GM23338 (cell line): ENCODE measurements around the gene GCNT1.

Source experiments
- CREB1 ChIP-seq: fragments of 250-450 bp; sonication (Bioruptor Pico); IDR thresholded peaks from 2 replicates; pipeline ENCODE4 v1.5.0; 2020; ENCODE audit warnings: low read depth, mild to moderate bottlenecking, moderate library complexity
- EZH2 ChIP-seq: fragments of 200-600 bp; sonication (generic); IDR thresholded peaks from one replicate; pipeline ENCODE4 v1.8.0; 2017; ENCODE audit warnings: antibody characterized with exemption, mild to moderate bottlenecking, low read depth; ENCODE audit not compliant: unreplicated experiment
- EZH2phosphoT487 ChIP-seq: fragments of 200-600 bp; sonication (generic); IDR thresholded peaks from one replicate; pipeline ENCODE4 v1.8.1; 2018; ENCODE audit warnings: antibody characterized with exemption; ENCODE audit not compliant: unreplicated experiment
- JUNB ChIP-seq: IDR thresholded peaks from one replicate; pipeline ENCODE4 v1.6.1; 2016; ENCODE audit warnings: antibody characterized with exemption; ENCODE audit not compliant: unreplicated experiment
- NANOG ChIP-seq: IDR thresholded peaks from 2 replicates; pipeline ENCODE4 v1.6.1; 2016; ENCODE audit warnings: antibody characterized with exemption, borderline replicate concordance
- POLR2AphosphoS5 ChIP-seq: IDR thresholded peaks from 2 replicates; pipeline ENCODE4 v1.6.1; 2016; ENCODE audit warnings: antibody characterized with exemption, low read depth
- STAT1 ChIP-seq: IDR thresholded peaks from one replicate; pipeline ENCODE4 v1.6.1; 2016; ENCODE audit warnings: antibody characterized with exemption; ENCODE audit not compliant: unreplicated experiment
- ZNF114 ChIP-seq: fragments of 250-450 bp; sonication (Bioruptor Pico); IDR thresholded peaks from 2 replicates; pipeline ENCODE4 v1.5.0; 2020; ENCODE audit warnings: mild to moderate bottlenecking, moderate library complexity
- ZNF331 ChIP-seq: fragments of 250-450 bp; sonication (Bioruptor Pico); IDR thresholded peaks from 2 replicates; pipeline ENCODE4 v1.5.0; 2020; ENCODE audit warnings: low read depth, mild to moderate bottlenecking, moderate library complexity
- TF ChIP-seq, protein P1 (sequence below): IDR thresholded peaks from one replicate; pipeline ENCODE4 v1.6.1; 2018; ENCODE audit warnings: antibody characterized with exemption; ENCODE audit not compliant: unreplicated experiment
- TF ChIP-seq, protein P2 (sequence below), 2 experiments: fragments of 200-600 bp in 1 of 2; sonication (generic) in 1 of 2; conservative IDR thresholded peaks; 2 replicates each; pipeline versions ENCODE4 v1.5.1 to v1.6.1; 2016 to 2017; ENCODE audit warnings: antibody characterized with exemption in 2 of 2, low read depth in 2 of 2, mild to moderate bottlenecking in 2 of 2, moderate library complexity in 1 of 2
- TF ChIP-seq, protein P3 (sequence below): IDR thresholded peaks from 2 replicates; pipeline ENCODE4 v1.6.1; 2016; ENCODE audit warnings: antibody characterized with exemption
- TF ChIP-seq, protein P4 (sequence below): fragments of 250-450 bp; sonication (Bioruptor Pico); IDR thresholded peaks from 2 replicates; pipeline ENCODE4 v1.5.0; 2020; ENCODE audit warnings: mild to moderate bottlenecking, moderate library complexity

DNA sequence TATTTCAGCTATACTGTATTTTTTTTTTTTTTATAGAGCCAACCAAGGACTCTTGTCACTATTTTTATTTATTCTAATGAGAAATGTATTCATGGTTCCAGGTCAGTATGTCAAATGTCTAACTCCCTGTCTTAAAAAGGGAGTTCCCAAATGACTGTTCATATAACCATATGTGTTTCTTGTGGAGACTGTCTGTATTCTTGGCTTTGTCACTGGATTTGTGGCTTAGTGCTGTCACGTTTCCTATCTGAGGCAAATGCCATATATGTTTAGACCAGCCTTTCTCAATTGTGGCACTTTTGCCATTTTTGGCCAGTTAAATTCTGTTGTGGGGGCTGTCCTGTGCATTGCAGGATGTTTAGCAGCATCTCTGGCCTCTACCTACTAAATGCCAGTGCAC, 3.1 kb downstream of the GCNT1 start:
- TF ChIP-seq, protein P1, sequence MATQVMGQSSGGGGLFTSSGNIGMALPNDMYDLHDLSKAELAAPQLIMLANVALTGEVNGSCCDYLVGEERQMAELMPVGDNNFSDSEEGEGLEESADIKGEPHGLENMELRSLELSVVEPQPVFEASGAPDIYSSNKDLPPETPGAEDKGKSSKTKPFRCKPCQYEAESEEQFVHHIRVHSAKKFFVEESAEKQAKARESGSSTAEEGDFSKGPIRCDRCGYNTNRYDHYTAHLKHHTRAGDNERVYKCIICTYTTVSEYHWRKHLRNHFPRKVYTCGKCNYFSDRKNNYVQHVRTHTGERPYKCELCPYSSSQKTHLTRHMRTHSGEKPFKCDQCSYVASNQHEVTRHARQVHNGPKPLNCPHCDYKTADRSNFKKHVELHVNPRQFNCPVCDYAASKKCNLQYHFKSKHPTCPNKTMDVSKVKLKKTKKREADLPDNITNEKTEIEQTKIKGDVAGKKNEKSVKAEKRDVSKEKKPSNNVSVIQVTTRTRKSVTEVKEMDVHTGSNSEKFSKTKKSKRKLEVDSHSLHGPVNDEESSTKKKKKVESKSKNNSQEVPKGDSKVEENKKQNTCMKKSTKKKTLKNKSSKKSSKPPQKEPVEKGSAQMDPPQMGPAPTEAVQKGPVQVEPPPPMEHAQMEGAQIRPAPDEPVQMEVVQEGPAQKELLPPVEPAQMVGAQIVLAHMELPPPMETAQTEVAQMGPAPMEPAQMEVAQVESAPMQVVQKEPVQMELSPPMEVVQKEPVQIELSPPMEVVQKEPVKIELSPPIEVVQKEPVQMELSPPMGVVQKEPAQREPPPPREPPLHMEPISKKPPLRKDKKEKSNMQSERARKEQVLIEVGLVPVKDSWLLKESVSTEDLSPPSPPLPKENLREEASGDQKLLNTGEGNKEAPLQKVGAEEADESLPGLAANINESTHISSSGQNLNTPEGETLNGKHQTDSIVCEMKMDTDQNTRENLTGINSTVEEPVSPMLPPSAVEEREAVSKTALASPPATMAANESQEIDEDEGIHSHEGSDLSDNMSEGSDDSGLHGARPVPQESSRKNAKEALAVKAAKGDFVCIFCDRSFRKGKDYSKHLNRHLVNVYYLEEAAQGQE = no peak
- TF ChIP-seq, protein P2, sequence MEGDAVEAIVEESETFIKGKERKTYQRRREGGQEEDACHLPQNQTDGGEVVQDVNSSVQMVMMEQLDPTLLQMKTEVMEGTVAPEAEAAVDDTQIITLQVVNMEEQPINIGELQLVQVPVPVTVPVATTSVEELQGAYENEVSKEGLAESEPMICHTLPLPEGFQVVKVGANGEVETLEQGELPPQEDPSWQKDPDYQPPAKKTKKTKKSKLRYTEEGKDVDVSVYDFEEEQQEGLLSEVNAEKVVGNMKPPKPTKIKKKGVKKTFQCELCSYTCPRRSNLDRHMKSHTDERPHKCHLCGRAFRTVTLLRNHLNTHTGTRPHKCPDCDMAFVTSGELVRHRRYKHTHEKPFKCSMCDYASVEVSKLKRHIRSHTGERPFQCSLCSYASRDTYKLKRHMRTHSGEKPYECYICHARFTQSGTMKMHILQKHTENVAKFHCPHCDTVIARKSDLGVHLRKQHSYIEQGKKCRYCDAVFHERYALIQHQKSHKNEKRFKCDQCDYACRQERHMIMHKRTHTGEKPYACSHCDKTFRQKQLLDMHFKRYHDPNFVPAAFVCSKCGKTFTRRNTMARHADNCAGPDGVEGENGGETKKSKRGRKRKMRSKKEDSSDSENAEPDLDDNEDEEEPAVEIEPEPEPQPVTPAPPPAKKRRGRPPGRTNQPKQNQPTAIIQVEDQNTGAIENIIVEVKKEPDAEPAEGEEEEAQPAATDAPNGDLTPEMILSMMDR (conservative IDR thresholded peaks at IDR 0.05; ENCODE audit: low read depth in 2 of 2) = no peak
- TF ChIP-seq EZH2phosphoT487 (no peak), JUNB (no peak), EZH2 (no peak), POLR2AphosphoS5 (no peak), ZNF331 (CRISPR knock-in tag) (no peak), CREB1 (no peak), NANOG (no peak), STAT1 (no peak), ZNF114 (no peak)
- TF ChIP-seq, protein P3, sequence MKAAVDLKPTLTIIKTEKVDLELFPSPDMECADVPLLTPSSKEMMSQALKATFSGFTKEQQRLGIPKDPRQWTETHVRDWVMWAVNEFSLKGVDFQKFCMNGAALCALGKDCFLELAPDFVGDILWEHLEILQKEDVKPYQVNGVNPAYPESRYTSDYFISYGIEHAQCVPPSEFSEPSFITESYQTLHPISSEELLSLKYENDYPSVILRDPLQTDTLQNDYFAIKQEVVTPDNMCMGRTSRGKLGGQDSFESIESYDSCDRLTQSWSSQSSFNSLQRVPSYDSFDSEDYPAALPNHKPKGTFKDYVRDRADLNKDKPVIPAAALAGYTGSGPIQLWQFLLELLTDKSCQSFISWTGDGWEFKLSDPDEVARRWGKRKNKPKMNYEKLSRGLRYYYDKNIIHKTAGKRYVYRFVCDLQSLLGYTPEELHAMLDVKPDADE = no peak
- TF ChIP-seq, protein P4, sequence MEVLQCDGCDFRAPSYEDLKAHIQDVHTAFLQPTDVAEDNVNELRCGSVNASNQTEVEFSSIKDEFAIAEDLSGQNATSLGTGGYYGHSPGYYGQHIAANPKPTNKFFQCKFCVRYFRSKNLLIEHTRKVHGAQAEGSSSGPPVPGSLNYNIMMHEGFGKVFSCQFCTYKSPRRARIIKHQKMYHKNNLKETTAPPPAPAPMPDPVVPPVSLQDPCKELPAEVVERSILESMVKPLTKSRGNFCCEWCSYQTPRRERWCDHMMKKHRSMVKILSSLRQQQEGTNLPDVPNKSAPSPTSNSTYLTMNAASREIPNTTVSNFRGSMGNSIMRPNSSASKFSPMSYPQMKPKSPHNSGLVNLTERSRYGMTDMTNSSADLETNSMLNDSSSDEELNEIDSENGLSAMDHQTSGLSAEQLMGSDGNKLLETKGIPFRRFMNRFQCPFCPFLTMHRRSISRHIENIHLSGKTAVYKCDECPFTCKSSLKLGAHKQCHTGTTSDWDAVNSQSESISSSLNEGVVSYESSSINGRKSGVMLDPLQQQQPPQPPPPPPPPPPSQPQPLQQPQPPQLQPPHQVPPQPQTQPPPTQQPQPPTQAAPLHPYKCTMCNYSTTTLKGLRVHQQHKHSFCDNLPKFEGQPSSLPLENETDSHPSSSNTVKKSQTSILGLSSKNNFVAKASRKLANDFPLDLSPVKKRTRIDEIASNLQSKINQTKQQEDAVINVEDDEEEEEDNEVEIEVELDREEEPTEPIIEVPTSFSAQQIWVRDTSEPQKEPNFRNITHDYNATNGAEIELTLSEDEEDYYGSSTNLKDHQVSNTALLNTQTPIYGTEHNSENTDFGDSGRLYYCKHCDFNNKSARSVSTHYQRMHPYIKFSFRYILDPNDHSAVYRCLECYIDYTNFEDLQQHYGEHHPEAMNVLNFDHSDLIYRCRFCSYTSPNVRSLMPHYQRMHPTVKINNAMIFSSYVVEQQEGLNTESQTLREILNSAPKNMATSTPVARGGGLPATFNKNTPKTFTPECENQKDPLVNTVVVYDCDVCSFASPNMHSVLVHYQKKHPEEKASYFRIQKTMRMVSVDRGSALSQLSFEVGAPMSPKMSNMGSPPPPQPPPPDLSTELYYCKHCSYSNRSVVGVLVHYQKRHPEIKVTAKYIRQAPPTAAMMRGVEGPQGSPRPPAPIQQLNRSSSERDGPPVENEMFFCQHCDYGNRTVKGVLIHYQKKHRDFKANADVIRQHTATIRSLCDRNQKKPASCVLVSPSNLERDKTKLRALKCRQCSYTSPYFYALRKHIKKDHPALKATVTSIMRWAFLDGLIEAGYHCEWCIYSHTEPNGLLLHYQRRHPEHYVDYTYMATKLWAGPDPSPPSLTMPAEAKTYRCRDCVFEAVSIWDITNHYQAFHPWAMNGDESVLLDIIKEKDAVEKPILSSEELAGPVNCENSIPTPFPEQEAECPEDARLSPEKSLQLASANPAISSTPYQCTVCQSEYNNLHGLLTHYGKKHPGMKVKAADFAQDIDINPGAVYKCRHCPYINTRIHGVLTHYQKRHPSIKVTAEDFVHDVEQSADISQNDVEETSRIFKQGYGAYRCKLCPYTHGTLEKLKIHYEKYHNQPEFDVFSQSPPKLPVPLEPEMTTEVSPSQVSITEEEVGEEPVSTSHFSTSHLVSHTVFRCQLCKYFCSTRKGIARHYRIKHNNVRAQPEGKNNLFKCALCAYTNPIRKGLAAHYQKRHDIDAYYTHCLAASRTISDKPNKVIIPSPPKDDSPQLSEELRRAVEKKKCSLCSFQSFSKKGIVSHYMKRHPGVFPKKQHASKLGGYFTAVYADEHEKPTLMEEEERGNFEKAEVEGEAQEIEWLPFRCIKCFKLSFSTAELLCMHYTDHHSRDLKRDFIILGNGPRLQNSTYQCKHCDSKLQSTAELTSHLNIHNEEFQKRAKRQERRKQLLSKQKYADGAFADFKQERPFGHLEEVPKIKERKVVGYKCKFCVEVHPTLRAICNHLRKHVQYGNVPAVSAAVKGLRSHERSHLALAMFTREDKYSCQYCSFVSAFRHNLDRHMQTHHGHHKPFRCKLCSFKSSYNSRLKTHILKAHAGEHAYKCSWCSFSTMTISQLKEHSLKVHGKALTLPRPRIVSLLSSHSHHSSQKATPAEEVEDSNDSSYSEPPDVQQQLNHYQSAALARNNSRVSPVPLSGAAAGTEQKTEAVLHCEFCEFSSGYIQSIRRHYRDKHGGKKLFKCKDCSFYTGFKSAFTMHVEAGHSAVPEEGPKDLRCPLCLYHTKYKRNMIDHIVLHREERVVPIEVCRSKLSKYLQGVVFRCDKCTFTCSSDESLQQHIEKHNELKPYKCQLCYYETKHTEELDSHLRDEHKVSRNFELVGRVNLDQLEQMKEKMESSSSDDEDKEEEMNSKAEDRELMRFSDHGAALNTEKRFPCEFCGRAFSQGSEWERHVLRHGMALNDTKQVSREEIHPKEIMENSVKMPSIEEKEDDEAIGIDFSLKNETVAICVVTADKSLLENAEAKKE (CRISPR knock-in tag) = no peak
